HepG2 (cell line): ENCODE data around the gene LSR. TPM values are rescaled to one million over a fixed set of nuclear protein-coding genes. Genes with fewer than 3 reads are reported as not detected.

Experiments
- ELF3 ChIP-seq: IDR thresholded peaks from 2 replicates; pipeline ENCODE4 v1.6.1; 2016; ENCODE audit warnings: missing genetic modification reagents, missing compliant biosample characterization
- TEAD2 ChIP-seq: sonication (generic); formaldehyde crosslinking; IDR thresholded peaks from 2 replicates; pipeline ENCODE4 v1.9.0; 2021; ENCODE audit warnings: missing genetic modification reagents
- TP53 ChIP-seq: sonication (generic); formaldehyde crosslinking; conservative IDR thresholded peaks from 2 replicates; pipeline ENCODE4 v1.4.0; 2020; ENCODE audit warnings: missing genetic modification reagents
- ZNF329 ChIP-seq: sonication (generic); formaldehyde crosslinking; IDR thresholded peaks from 2 replicates; pipeline ENCODE4 v1.9.0; 2021; ENCODE audit warnings: low read depth, mild to moderate bottlenecking, missing genetic modification reagents
- polyA plus RNA-seq, 8 experiments: library from polyadenylated mRNA; depleted of rRNA in 3 of 8; stranded (reverse) in 7 of 8; unstranded in 1 of 8; fragments of >200 nt; fragmentation: Illumina TruSeq in 4 of 8; extraction: Trizol in 4 of 8; gene quantifications; 2 replicates each; pipeline versions ENCODE4 v1.2.1 to v1.2.3, GENCODE V29; 2011 to 2016; ENCODE audit warnings: low read depth in 4 of 8, missing spikeins in 1 of 8, mixed read lengths in 1 of 8; ENCODE audit not compliant: insufficient read depth in 1 of 8
- total RNA-seq, 5 experiments: library from RNA; depleted of rRNA; stranded (reverse); fragments of >200 nt; fragmentation: Illumina TruSeq; extraction: Trizol; gene quantifications; 2 replicates each; pipeline ENCODE4 v1.2.3, GENCODE V29; 2016; ENCODE audit warnings: low read depth in 1 of 5
- TF ChIP-seq, protein P1 (sequence below): sonication (generic); formaldehyde crosslinking; IDR thresholded peaks from 2 replicates; pipeline ENCODE4 v1.8.0; 2022; ENCODE audit warnings: missing genetic modification reagents, mild to moderate bottlenecking, inconsistent platforms, borderline replicate concordance
- TF ChIP-seq, protein P2 (sequence below), 2 experiments: sonication (generic) in 1 of 2; formaldehyde crosslinking in 1 of 2; IDR thresholded peaks; 2 replicates each; pipeline versions ENCODE4 v1.4.0 to v1.6.1; 2016 to 2020; ENCODE audit warnings: borderline replicate concordance in 1 of 2, low read depth in 1 of 2, mild to moderate bottlenecking in 1 of 2, missing genetic modification reagents in 1 of 2
- TF ChIP-seq, protein P3 (sequence below): sonication (generic); formaldehyde crosslinking; IDR thresholded peaks from 2 replicates; pipeline ENCODE4 v1.5.0; 2020; ENCODE audit warnings: mild to moderate bottlenecking, missing genetic modification reagents, borderline replicate concordance
- TF ChIP-seq, protein P4 (sequence below): sonication (generic); formaldehyde crosslinking; IDR thresholded peaks from 2 replicates; pipeline ENCODE4 v1.5.0; 2020; ENCODE audit warnings: mild to moderate bottlenecking, missing genetic modification reagents, borderline replicate concordance
- TF ChIP-seq, protein P5 (sequence below): sonication (generic); formaldehyde crosslinking; IDR thresholded peaks from 2 replicates; pipeline ENCODE4 v1.8.1; 2023; ENCODE audit warnings: missing genetic modification reagents, inconsistent platforms, borderline replicate concordance

The LSR gene
- total and polyA plus RNA-seq, 2 of the 13 experiments (the other 11 are each of a cell fraction or from before 2014, with no cell fraction given), result 29.2 to 79.2 TPM

DNA sequence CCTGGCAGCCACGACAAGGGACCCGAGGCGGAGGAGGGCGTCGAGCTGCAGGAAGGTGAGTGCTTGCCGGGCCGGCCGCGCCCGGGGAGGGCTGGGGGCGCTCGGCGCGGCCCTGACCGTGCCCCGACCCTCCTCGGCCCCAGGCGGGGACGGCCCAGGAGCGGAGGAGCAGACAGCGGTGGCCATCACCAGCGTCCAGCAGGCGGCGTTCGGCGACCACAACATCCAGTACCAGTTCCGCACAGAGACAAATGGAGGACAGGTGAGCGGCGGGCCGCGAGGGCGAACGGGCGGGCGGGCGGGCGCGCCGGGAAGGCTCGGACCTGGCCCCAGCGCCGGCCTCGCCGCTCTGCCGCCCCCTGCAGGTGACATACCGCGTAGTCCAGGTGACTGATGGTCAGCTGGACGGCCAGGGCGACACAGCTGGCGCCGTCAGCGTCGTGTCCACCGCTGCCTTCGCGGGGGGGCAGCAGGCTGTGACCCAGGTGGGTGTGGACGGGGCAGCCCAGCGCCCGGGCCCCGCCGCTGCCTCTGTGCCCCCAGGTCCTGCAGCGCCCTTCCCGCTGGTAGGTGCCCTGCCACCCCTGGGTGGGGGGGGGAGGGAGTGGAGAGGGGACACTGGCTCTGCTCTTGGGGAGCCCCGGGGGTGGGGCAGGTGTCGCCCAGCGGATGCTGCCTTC lies 20.8 kb downstream of the LSR start (continued):
- TF ChIP-seq, protein P1, sequence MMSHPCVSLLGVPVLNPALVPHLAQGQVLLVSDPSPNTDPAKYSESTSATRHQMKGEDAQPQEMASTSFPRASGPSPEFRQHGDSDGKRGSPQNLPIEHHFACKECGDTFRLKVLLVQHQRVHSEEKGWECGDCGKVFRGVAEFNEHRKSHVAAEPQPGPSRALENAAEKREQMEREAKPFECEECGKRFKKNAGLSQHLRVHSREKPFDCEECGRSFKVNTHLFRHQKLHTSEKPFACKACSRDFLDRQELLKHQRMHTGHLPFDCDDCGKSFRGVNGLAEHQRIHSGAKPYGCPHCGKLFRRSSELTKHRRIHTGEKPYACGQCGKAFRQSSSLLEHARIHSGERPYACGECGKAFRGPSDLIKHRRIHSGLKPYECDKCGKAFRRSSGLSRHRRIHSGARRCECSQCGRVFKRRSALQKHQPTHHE (CRISPR knock-in tag), result no peak
- TF ChIP-seq, protein P2, sequence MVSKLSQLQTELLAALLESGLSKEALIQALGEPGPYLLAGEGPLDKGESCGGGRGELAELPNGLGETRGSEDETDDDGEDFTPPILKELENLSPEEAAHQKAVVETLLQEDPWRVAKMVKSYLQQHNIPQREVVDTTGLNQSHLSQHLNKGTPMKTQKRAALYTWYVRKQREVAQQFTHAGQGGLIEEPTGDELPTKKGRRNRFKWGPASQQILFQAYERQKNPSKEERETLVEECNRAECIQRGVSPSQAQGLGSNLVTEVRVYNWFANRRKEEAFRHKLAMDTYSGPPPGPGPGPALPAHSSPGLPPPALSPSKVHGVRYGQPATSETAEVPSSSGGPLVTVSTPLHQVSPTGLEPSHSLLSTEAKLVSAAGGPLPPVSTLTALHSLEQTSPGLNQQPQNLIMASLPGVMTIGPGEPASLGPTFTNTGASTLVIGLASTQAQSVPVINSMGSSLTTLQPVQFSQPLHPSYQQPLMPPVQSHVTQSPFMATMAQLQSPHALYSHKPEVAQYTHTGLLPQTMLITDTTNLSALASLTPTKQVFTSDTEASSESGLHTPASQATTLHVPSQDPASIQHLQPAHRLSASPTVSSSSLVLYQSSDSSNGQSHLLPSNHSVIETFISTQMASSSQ (IDR thresholded peaks at IDR 0.05; ENCODE audit: low read depth), result no peak
- TF ChIP-seq, protein P2 (CRISPR knock-in tag; IDR thresholded peaks at IDR 0.05; ENCODE audit: borderline replicate concordance), result 0 out of 2 replicates have a peak, but pooled peaks have one; percentile 33
- TF ChIP-seq TP53 (CRISPR knock-in tag) (no peak), ELF3 (peak; percentile 64), ZNF329 (peak; percentile 70; the same call in 1 of the 2 replicates), TEAD2 (CRISPR knock-in tag) (no peak)
- TF ChIP-seq, protein P3, sequence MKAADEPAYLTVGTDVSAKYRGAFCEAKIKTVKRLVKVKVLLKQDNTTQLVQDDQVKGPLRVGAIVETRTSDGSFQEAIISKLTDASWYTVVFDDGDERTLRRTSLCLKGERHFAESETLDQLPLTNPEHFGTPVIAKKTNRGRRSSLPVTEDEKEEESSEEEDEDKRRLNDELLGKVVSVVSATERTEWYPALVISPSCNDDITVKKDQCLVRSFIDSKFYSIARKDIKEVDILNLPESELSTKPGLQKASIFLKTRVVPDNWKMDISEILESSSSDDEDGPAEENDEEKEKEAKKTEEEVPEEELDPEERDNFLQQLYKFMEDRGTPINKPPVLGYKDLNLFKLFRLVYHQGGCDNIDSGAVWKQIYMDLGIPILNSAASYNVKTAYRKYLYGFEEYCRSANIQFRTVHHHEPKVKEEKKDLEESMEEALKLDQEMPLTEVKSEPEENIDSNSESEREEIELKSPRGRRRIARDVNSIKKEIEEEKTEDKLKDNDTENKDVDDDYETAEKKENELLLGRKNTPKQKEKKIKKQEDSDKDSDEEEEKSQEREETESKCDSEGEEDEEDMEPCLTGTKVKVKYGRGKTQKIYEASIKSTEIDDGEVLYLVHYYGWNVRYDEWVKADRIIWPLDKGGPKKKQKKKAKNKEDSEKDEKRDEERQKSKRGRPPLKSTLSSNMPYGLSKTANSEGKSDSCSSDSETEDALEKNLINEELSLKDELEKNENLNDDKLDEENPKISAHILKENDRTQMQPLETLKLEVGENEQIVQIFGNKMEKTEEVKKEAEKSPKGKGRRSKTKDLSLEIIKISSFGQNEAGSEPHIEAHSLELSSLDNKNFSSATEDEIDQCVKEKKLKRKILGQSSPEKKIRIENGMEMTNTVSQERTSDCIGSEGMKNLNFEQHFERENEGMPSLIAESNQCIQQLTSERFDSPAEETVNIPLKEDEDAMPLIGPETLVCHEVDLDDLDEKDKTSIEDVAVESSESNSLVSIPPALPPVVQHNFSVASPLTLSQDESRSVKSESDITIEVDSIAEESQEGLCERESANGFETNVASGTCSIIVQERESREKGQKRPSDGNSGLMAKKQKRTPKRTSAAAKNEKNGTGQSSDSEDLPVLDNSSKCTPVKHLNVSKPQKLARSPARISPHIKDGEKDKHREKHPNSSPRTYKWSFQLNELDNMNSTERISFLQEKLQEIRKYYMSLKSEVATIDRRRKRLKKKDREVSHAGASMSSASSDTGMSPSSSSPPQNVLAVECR (CRISPR knock-in tag), result peak; percentile 86
- TF ChIP-seq, protein P4, sequence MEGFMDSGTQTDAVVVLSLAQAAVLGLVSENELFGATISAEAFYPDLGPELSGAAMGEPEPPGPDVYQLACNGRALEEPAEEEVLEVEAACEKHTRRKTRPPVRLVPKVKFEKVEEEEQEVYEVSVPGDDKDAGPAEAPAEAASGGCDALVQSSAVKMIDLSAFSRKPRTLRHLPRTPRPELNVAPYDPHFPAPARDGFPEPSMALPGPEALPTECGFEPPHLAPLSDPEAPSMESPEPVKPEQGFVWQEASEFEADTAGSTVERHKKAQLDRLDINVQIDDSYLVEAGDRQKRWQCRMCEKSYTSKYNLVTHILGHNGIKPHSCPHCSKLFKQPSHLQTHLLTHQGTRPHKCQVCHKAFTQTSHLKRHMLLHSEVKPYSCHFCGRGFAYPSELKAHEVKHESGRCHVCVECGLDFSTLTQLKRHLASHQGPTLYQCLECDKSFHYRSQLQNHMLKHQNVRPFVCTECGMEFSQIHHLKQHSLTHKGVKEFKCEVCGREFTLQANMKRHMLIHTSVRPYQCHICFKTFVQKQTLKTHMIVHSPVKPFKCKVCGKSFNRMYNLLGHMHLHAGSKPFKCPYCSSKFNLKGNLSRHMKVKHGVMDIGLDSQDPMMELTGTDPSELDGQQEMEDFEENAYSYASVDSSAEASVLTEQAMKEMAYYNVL (CRISPR knock-in tag), result 0 out of 2 replicates have a peak, but pooled peaks have one; percentile 27
- TF ChIP-seq, protein P5, sequence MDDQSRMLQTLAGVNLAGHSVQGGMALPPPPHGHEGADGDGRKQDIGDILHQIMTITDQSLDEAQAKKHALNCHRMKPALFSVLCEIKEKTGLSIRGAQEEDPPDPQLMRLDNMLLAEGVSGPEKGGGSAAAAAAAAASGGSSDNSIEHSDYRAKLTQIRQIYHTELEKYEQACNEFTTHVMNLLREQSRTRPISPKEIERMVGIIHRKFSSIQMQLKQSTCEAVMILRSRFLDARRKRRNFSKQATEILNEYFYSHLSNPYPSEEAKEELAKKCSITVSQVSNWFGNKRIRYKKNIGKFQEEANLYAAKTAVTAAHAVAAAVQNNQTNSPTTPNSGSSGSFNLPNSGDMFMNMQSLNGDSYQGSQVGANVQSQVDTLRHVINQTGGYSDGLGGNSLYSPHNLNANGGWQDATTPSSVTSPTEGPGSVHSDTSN (CRISPR knock-in tag), result no peak
